H1 (cell line): Measurements from ENCODE around the gene CAMK2D. TPM values are rescaled to one million over a fixed set of nuclear protein-coding genes. Genes with fewer than 3 reads are reported as not detected.

Experiments used
- ASH2L ChIP-seq: fragments of 200-600, 300-600 bp; sonication (generic); IDR thresholded peaks from one replicate; pipeline ENCODE4 v1.7.1; 2017; ENCODE audit warnings: low read length
- BACH1 ChIP-seq: IDR thresholded peaks from 2 replicates; pipeline ENCODE4 v1.6.1; 2012; ENCODE audit warnings: low read length, improper control_type of control experiment
- CREB1 ChIP-seq: IDR thresholded peaks from 2 replicates; pipeline ENCODE4 v1.6.1; 2012; ENCODE audit warnings: inconsistent platforms
- FOSL1 ChIP-seq: IDR thresholded peaks from 2 replicates; pipeline ENCODE4 v1.6.1; 2011; ENCODE audit warnings: mild to moderate bottlenecking, low read depth, low read length, moderate library complexity; ENCODE audit not compliant: insufficient read depth
- GTF2F1 ChIP-seq: IDR thresholded peaks from 2 replicates; pipeline ENCODE4 v1.6.1; 2012; ENCODE audit warnings: low read depth, low read length, improper control_type of control experiment, borderline replicate concordance
- HDAC2 ChIP-seq, 2 experiments: fragments of 300-600 bp in 1 of 2; sonication (generic) in 1 of 2; IDR thresholded peaks; 2 replicates each; pipeline ENCODE4 v1.6.1; 2011 to 2012; ENCODE audit warnings: low read depth in 2 of 2, low read length in 2 of 2, mild to moderate bottlenecking in 2 of 2, moderate library complexity in 2 of 2, borderline replicate concordance in 1 of 2, inconsistent platforms in 1 of 2
- MAFK ChIP-seq: IDR thresholded peaks from 2 replicates; pipeline ENCODE4 v1.6.1; 2012; ENCODE audit warnings: low read depth, mild to moderate bottlenecking, improper control_type of control experiment, low read length
- NRF1 ChIP-seq: IDR thresholded peaks from 2 replicates; pipeline ENCODE4 v1.6.1; 2011; ENCODE audit warnings: mild to moderate bottlenecking, low read depth, low read length, improper control_type of control experiment
- RFX5 ChIP-seq: IDR thresholded peaks from 2 replicates; pipeline ENCODE4 v1.6.1; 2011; ENCODE audit warnings: low read depth, low read length, improper control_type of control experiment, borderline replicate concordance
- SIRT6 ChIP-seq: IDR thresholded peaks from one replicate; pipeline ENCODE4 v1.7.1; 2012; ENCODE audit warnings: low read length, inconsistent platforms
- SRF ChIP-seq: IDR thresholded peaks from 2 replicates; pipeline ENCODE4 v1.6.1; 2011; ENCODE audit warnings: mild to moderate bottlenecking, low read depth, low read length, moderate library complexity
- polyA plus RNA-seq, 7 experiments: library from polyadenylated mRNA; depleted of rRNA in 3 of 7; stranded (reverse) in 5 of 7; unstranded in 2 of 7; fragments of >200 nt in 5 of 7; fragments of 200-250 nt in 2 of 7; gene quantifications; 1 replicate in 5 of 7; 2 replicates in 1 of 7; 4 replicates in 1 of 7; pipeline versions ENCODE4 v1.2.1 to v1.2.3, GENCODE V29; 2011 to 2013; ENCODE audit warnings: missing spikeins in 2 of 7, mixed read lengths in 2 of 7
- total RNA-seq: library from RNA; stranded (reverse); fragmentation: NEBNext Ultra II Directional; extraction: Animal tissue kit (Norgen Biotek cat#: 25700); gene quantifications from 2 replicates; pipeline ENCODE4 v1.2.1, GENCODE V29; 2021
- TF ChIP-seq, protein P1 (sequence below): IDR thresholded peaks from 2 replicates; pipeline ENCODE4 v1.6.1; 2012; ENCODE audit warnings: inconsistent platforms
- TF ChIP-seq, protein P2 (sequence below): IDR thresholded peaks from 2 replicates; pipeline ENCODE4 v1.6.1; 2012; ENCODE audit warnings: low read length, inconsistent platforms
- TF ChIP-seq, protein P3 (sequence below): IDR thresholded peaks from 2 replicates; pipeline ENCODE4 v1.6.1; 2012; ENCODE audit warnings: inconsistent platforms

CAMK2D gene
- total and polyA plus RNA-seq, 2 of the 8 experiments (the other 6 are each of a cell fraction or from before 2014, with no cell fraction given), result 3.2 to 7.0 TPM

DNA sequence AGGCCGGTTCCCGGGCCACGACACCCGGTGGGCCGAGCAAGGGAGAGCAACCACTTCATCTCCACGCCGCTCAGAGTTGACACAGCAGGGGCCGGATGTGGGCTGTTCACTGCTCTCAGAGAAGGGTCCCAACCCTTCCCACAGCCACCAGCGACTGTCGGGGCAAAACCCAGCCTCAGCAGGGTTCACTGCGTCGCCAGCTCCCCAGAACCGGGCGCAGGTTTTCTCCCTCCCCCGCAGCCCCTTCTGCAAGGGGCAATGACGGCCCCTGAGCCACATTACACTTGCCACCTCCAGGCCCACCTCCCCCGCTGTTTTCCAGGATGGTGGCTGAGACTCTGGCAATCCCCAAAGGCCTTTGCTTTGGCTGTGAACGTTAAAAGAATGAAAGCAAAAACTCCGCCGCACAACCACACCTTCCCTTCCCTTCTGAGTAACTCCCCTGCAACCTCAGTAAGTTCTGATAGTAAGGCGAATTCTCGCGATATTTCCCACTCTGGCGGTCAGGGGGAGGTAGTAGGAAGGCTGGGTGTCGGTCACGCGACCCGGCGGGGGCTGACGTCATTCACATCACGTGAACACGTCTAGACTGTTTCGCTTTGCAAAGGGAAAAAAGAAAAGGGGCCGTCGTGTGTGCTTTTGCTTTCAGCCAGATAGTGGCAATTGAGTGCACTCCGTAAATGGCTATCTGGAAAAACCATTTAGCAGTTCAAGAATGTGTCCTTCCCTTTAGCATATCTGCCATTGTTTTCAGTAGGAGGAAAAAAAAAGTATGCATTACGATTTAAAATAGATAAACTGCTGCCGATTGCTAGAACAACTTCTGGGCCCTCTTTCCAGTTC, 869 bp upstream of the CAMK2D start (continued):
- TF ChIP-seq FOSL1 (no peak), SIRT6 (no peak), NRF1 (no peak), SRF (no peak; the same call in 1 of the 2 replicates), BACH1 (no peak), GTF2F1 (no peak), HDAC2 (IDR thresholded peaks at IDR 0.05; ENCODE audit: borderline replicate concordance in 1 of 2, low read depth in 2 of 2, low read length in 2 of 2) (no peak), CREB1 (peak; percentile 88), MAFK (no peak), RFX5 (no peak), ASH2L (peak; percentile 83)
- TF ChIP-seq, protein P1, sequence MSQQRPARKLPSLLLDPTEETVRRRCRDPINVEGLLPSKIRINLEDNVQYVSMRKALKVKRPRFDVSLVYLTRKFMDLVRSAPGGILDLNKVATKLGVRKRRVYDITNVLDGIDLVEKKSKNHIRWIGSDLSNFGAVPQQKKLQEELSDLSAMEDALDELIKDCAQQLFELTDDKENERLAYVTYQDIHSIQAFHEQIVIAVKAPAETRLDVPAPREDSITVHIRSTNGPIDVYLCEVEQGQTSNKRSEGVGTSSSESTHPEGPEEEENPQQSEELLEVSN, result no peak
- TF ChIP-seq, protein P2, sequence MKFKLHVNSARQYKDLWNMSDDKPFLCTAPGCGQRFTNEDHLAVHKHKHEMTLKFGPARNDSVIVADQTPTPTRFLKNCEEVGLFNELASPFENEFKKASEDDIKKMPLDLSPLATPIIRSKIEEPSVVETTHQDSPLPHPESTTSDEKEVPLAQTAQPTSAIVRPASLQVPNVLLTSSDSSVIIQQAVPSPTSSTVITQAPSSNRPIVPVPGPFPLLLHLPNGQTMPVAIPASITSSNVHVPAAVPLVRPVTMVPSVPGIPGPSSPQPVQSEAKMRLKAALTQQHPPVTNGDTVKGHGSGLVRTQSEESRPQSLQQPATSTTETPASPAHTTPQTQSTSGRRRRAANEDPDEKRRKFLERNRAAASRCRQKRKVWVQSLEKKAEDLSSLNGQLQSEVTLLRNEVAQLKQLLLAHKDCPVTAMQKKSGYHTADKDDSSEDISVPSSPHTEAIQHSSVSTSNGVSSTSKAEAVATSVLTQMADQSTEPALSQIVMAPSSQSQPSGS, result peak; percentile 99
- TF ChIP-seq, protein P3, sequence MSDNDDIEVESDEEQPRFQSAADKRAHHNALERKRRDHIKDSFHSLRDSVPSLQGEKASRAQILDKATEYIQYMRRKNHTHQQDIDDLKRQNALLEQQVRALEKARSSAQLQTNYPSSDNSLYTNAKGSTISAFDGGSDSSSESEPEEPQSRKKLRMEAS, result peak; percentile 31; the same call in 1 of the 2 replicates
